Thyroid gland (tissue), 4 donors: ENCODE data around the gene TXNL4A.

Source experiments
- POLR2A ChIP-seq, 2 donors: fragments of 450-650 bp; IDR thresholded peaks; one replicate each; pipeline ENCODE4 v1.6.1; 2017; ENCODE audit warnings: antibody characterized with exemption in 2 of 2, mild to moderate bottlenecking in 2 of 2, moderate library complexity in 1 of 2
- TF ChIP-seq, protein P1 (sequence below), 6 experiments: fragments of 200-600 bp in 3 of 6; fragments of 450-650 bp in 3 of 6; sonication (generic) in 3 of 6; IDR thresholded peaks; one replicate each; pipeline ENCODE4 v1.5.1; 2016 to 2019; ENCODE audit warnings: antibody characterized with exemption in 6 of 6, mild to moderate bottlenecking in 2 of 6, inconsistent platforms in 1 of 6, moderate library complexity in 1 of 6

- TF ChIP-seq, protein P1, sequence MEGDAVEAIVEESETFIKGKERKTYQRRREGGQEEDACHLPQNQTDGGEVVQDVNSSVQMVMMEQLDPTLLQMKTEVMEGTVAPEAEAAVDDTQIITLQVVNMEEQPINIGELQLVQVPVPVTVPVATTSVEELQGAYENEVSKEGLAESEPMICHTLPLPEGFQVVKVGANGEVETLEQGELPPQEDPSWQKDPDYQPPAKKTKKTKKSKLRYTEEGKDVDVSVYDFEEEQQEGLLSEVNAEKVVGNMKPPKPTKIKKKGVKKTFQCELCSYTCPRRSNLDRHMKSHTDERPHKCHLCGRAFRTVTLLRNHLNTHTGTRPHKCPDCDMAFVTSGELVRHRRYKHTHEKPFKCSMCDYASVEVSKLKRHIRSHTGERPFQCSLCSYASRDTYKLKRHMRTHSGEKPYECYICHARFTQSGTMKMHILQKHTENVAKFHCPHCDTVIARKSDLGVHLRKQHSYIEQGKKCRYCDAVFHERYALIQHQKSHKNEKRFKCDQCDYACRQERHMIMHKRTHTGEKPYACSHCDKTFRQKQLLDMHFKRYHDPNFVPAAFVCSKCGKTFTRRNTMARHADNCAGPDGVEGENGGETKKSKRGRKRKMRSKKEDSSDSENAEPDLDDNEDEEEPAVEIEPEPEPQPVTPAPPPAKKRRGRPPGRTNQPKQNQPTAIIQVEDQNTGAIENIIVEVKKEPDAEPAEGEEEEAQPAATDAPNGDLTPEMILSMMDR (IDR thresholded peaks at IDR 0.05): no peak
- TF ChIP-seq POLR2A (IDR thresholded peaks at IDR 0.05): no peak
Observed at GRCh38 chr18:79983793-79984192, 4.6 kb downstream of the TXNL4A start.
